K562 (cell line): Measurements from ENCODE around the gene CXCR6. TPM values are rescaled to one million over a fixed set of nuclear protein-coding genes. Genes with fewer than 3 reads are reported as not detected.

ENCODE experiments used
- ATAC-seq: fragments of 200-7000 bp; cut with Tn5 transposase; 3 replicates; pipeline ENCODE4 v1.9.1; 2020; ENCODE audit warnings: moderate library complexity
- BruUV-seq: library from RNA; stranded (reverse); fragments of 400-500 nt; replicated peaks from 2 replicates; lab custom pipeline; 2021; lab: Mats Ljungman, UMichigan
- CTCF ChIA-PET: fragments of 300-600 bp; formaldehyde crosslinking; extraction: SDS; loops from one replicate; lab custom pipeline; 2021; ENCODE audit warnings: low intra/inter-chr PET ratio; lab: Yijun Ruan, JAX
- POLR2A ChIA-PET: fragments of 300-600, 350-650 bp; sonication (Branson Sonifier 250); formaldehyde crosslinking; extraction: SDS; loops from one replicate; lab custom pipeline; 2021; ENCODE audit warnings: antibody characterized with exemption, inconsistent platforms; lab: Yijun Ruan, JAX
- DNase-seq, 4 experiments: peaks; one replicate each; pipeline versions ENCODE4 v3.0.0 to v3.0.0-alpha.2; 2011 to 2018; ENCODE audit warnings: low spot score in 3 of 4, mixed read lengths in 3 of 4; ENCODE audit errors: extremely low read depth in 1 of 4
- FAIRE-seq: peaks from 2 replicates; lab custom pipeline; 2011; peaks lifted over from hg19 to GRCh38; lab: Jason Lieb, UNC
- H2AFZ ChIP-seq: 2 replicates; pipeline ENCODE4 v1.6.0; 2011; ENCODE audit warnings: low read depth, low read length, control low read depth, inconsistent platforms
- H3K27ac ChIP-seq: fragments of 200-600 bp; 3 replicates; pipeline ENCODE4 v1.8.0; 2011; ENCODE audit warnings: low read depth, mild to moderate bottlenecking, control low read depth, inconsistent platforms, low read length, moderate library complexity, mixed read lengths; ENCODE audit errors: extremely low read depth
- H3K27me3 ChIP-seq, 2 experiments: fragments of 300-600 bp in 1 of 2; 2 replicates in 1 of 2; 3 replicates in 1 of 2; pipeline versions ENCODE4 v1.6.0 to v1.8.0; 2011; ENCODE audit warnings: inconsistent platforms in 2 of 2, low read length in 2 of 2, mild to moderate bottlenecking in 1 of 2, mixed read lengths in 1 of 2, moderate library complexity in 1 of 2; ENCODE audit not compliant: control insufficient read depth in 2 of 2, insufficient read depth in 2 of 2
- H3K36me3 ChIP-seq: fragments of 300-600 bp; 3 replicates; pipeline ENCODE4 v1.8.0; 2011; ENCODE audit warnings: mild to moderate bottlenecking, low read length, inconsistent platforms; ENCODE audit not compliant: control insufficient read depth, insufficient read depth
- H3K4me1 ChIP-seq, 2 experiments: fragments of 200-600 bp in 1 of 2; replicated peaks in 1 of 2; 2 replicates in 1 of 2; 3 replicates in 1 of 2; pipeline versions ENCODE4 v1.5.1 to v1.8.0; 2011; ENCODE audit warnings: inconsistent platforms in 2 of 2, low read length in 2 of 2, mild to moderate bottlenecking in 1 of 2, mixed read lengths in 1 of 2, moderate library complexity in 1 of 2; ENCODE audit not compliant: control insufficient read depth in 2 of 2, insufficient read depth in 2 of 2
- H3K4me2 ChIP-seq: 2 replicates; pipeline ENCODE4 v1.6.1; 2011; ENCODE audit warnings: low read length, control low read depth, inconsistent platforms, mixed read lengths; ENCODE audit not compliant: insufficient read depth
- H3K4me3 ChIP-seq: fragments of 200-600 bp; sonication (generic), shearing (Covaris generic); 2 replicates; pipeline ENCODE4 v1.5.1; 2016; ENCODE audit warnings: control low read depth, inconsistent platforms
- H3K79me2 ChIP-seq: fragments of 200-600 bp; 3 replicates; pipeline ENCODE4 v1.8.0; 2011; ENCODE audit warnings: low read length, inconsistent platforms; ENCODE audit not compliant: control insufficient read depth, insufficient read depth
- H3K9ac ChIP-seq, 2 experiments: 2 replicates each; pipeline versions ENCODE4 v1.6.0 to v1.6.1; 2011; ENCODE audit warnings: low read depth in 2 of 2, low read length in 2 of 2, control low read depth in 1 of 2, inconsistent platforms in 1 of 2, mild to moderate bottlenecking in 1 of 2, mixed read lengths in 1 of 2; ENCODE audit not compliant: insufficient read depth in 1 of 2
- H3K9me1 ChIP-seq: one replicate; pipeline ENCODE4 v1.6.0; 2011; ENCODE audit warnings: inconsistent platforms, mild to moderate bottlenecking, low read length, moderate library complexity; ENCODE audit not compliant: control insufficient read depth, insufficient read depth
- H3K9me3 ChIP-seq: replicated peaks from 2 replicates; pipeline ENCODE4 v1.5.1; 2011; ENCODE audit warnings: low read depth, low read length, inconsistent platforms; ENCODE audit not compliant: control insufficient read depth, insufficient read depth
- H4K20me1 ChIP-seq: replicated peaks from 2 replicates; pipeline ENCODE4 v1.6.1; 2011; ENCODE audit warnings: low read length, inconsistent platforms, mixed read lengths; ENCODE audit not compliant: control insufficient read depth, insufficient read depth
- BRF1 ChIP-seq: IDR thresholded peaks from 3 replicates; pipeline ENCODE4 v1.6.1; 2011; ENCODE audit warnings: borderline replicate concordance, mild to moderate bottlenecking; ENCODE audit not compliant: insufficient read length; ENCODE audit errors: extremely low read depth
- CEBPZ ChIP-seq: fragments of 150-350 bp; IDR thresholded peaks from 2 replicates; pipeline ENCODE4 v1.6.1; 2014; ENCODE audit warnings: low read depth, mild to moderate bottlenecking, low read length, borderline replicate concordance
- NBN ChIP-seq: fragments of 450-650 bp; IDR thresholded peaks from 2 replicates; pipeline ENCODE4 v1.6.1; 2016; ENCODE audit warnings: low read depth, mild to moderate bottlenecking
- PHTF2 ChIP-seq: fragments of 250-450 bp; sonication (Bioruptor Pico); IDR thresholded peaks from 2 replicates; pipeline ENCODE4 v1.5.0; 2021; ENCODE audit warnings: mild to moderate bottlenecking
- POLR3G ChIP-seq: IDR thresholded peaks from 2 replicates; pipeline ENCODE4 v1.6.1; 2011; ENCODE audit not compliant: insufficient read length, insufficient replicate concordance; ENCODE audit errors: extremely low read depth
- SPI1 ChIP-seq: IDR thresholded peaks from 2 replicates; pipeline ENCODE4 v1.6.1; 2011; ENCODE audit warnings: low read depth, low read length, control low read depth, borderline replicate concordance
- STAT5B ChIP-seq: fragments of 250-450 bp; sonication (Bioruptor Pico); IDR thresholded peaks from 2 replicates; pipeline ENCODE4 v1.8.0; 2021; ENCODE audit warnings: mild to moderate bottlenecking, inconsistent platforms
- ZBTB12 ChIP-seq: fragments of 250-450 bp; sonication (Bioruptor Pico); IDR thresholded peaks from 2 replicates; pipeline ENCODE4 v1.4.0; 2020
- ZNF79 ChIP-seq: fragments of 250-450 bp; sonication (Bioruptor Pico); IDR thresholded peaks from 2 replicates; pipeline ENCODE4 v1.4.0; 2020; ENCODE audit warnings: low read depth, mild to moderate bottlenecking, moderate library complexity
- WGBS: fragments of 100-300 bp; shearing (Covaris generic); methylation state at CpG from one replicate; pipeline ENCODE4 v1.1.6; 2016; ENCODE audit warnings: low coverage, mixed read lengths; ENCODE audit not compliant: insufficient coverage; ENCODE audit errors: missing lambda C conversion rate; 5-methylcytosine and 5-hydroxymethylcytosine counted together
- in situ Hi-C: fragments of 300-500 bp; cut with MboI; formaldehyde crosslinking; loops from 4 replicates; pipeline ENCODE4 v1.15.0; 2018; ENCODE audit warnings: inconsistent platforms, mixed read lengths
- intact Hi-C: fragments of 100-400 bp; cut with micrococcal nuclease; formaldehyde crosslinking; loops from 2 replicates; pipeline ENCODE4 v1.14.2; 2022
- polyA plus RNA-seq, 8 experiments: library from polyadenylated mRNA; depleted of rRNA in 4 of 8; stranded (reverse) in 5 of 8; unstranded in 3 of 8; fragments of >200 nt; fragmentation: Nextera tagmentation in 2 of 8; fragmentation: Illumina TruSeq in 1 of 8; extraction: Ambion mirVana in 2 of 8; extraction: Trizol in 1 of 8; gene quantifications; 2 replicates each; pipeline versions ENCODE4 v1.2.1 to v1.2.3, GENCODE V29; 2011 to 2014; ENCODE audit warnings: inconsistent platforms in 1 of 8, missing spikeins in 1 of 8
- total RNA-seq, 7 experiments: library from RNA; depleted of rRNA in 6 of 7; stranded (reverse); fragments of >200 nt in 6 of 7; fragmentation: Illumina TruSeq in 2 of 7; extraction: Trizol in 2 of 7; gene quantifications; 2 replicates each; pipeline versions ENCODE4 v1.2.1 to v1.2.3, GENCODE V29; 2011 to 2021; ENCODE audit warnings: low replicate concordance in 1 of 7

The CXCR6 gene
- total and polyA plus RNA-seq, 9 of the 15 experiments (the other 6 are each of a cell fraction or from before 2014, with no cell fraction given) = 0.28 TPM; not detected in 8

DNA sequence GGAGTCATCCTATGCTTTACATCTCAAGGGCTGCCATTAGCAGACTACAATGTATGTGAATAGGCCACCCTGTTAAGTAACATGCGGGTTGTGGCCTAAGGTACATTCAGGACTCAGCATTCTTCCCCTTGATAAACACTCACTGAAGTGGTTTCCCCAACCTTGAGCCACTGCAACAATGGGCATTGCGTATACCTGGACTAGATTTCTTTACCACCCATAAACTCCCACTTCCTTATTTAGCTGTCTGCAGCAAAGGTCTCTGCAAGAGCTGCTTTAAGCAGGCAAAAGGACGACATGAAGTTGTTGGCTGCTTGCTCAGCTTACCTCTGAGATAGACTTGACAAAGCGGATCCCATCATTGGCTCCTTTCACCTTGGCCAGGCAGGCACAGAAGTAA is 36.1 kb downstream of the CXCR6 start:
- intact Hi-C loops = no loop called here
- TF ChIP-seq POLR3G (no peak), PHTF2 (no peak), SPI1 (peak; percentile 34; the same call in 1 of the 2 replicates)
- in situ Hi-C loops = no loop called here
- Histone ChIP-seq H3K27ac (no peak overlapping the region), H3K4me1 (peaks cover 0 to 16% of the 10 kb centered on the region in 2 experiments; a peak in 3 of 5 replicates), H3K79me2 (no peaks in the 10 kb centered on the region), H3K9me3 (no peaks in the 10 kb centered on the region), H3K9me1 (no peaks in the 10 kb centered on the region), H3K9ac (no peak overlapping the region), H3K36me3 (peaks cover 90% of the 10 kb centered on the region), H3K27me3 (no peaks in the 10 kb centered on the region), H4K20me1 (no peaks in the 10 kb centered on the region), H2AFZ (no peak overlapping the region), H3K4me2 (no peak overlapping the region), H3K4me3 (no peak overlapping the region)
- WGBS = 89% methylated on average over 4 of the region's 4 CpGs
- BruUV-seq = no TSS peak
- CTCF ChIA-PET = no interaction called here
- POLR2A ChIA-PET = interaction anchor here (0.6 to 2.8 kb wide), 2 partner anchors 13 to 426 kb away, joined by 3 to 7 read pairs; no protein-coding TSS in a partner anchor
- DNase-seq (no peak), ATAC-seq (no peak), FAIRE-seq (peak; percentile 6)

DNA sequence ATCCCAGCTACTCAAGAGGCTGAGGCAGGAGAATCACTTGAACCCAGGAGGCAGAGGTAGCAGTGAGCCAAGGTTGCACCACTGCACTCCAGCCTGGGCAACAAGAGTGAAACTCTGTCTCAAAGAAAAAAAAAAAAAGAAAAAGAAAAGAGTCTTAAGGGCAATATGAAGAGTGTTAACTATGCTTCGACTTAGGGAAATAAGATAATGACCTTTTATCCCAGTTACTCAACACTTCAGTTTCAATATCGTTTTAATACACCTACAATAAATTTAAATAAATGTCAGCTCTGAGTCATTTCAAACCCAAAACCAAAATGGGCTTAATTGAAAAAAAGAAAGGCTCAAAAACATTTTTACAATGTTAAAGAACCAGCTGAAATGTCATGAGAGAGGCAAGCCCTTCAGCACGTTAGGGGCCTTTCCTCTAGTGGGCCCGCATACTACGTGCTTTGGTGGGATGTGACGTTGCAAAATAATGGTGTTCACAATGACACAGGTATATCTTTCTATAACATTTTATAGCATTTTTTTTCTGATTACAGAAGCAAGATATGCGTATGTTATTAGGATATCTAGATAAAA is 37.1 kb downstream of the CXCR6 start:
- FAIRE-seq = no peak
- Histone ChIP-seq H3K4me2 (no peak overlapping the region), H3K9me3 (no peaks in the 10 kb centered on the region), H3K36me3 (peaks cover 89% of the 10 kb centered on the region), H2AFZ (no peak overlapping the region), H3K9ac (no peak overlapping the region), H3K27ac (no peak overlapping the region), H3K4me3 (no peak overlapping the region), H3K79me2 (no peaks in the 10 kb centered on the region), H4K20me1 (peaks cover 2% of the 10 kb centered on the region; the same call in 1 of the 2 replicates), H3K4me1 (peaks cover 0 to 16% of the 10 kb centered on the region in 2 experiments; a peak in 3 of 5 replicates), H3K27me3 (no peaks in the 10 kb centered on the region), H3K9me1 (no peaks in the 10 kb centered on the region)
- DNase-seq = no peak
- no peak for ATAC-seq
- ChIA-PET CTCF (no interaction called here), POLR2A (interaction anchor here (0.7 to 2.8 kb wide), 4 partner anchors 13 to 26 kb away, joined by 3 to 7 read pairs (median 4); no protein-coding TSS in a partner anchor)
- intact Hi-C loops = no loop called here
- WGBS = 84% methylated on average over 7 of the region's 7 CpGs
- in situ Hi-C loops = no loop called here
- no TSS peak for BruUV-seq
- TF ChIP-seq STAT5B (CRISPR knock-in tag) = no peak
- TF ChIP-seq NBN = no peak
- TF ChIP-seq ZNF79 (CRISPR knock-in tag) = no peak
- no peak for TF ChIP-seq CEBPZ
- no peak for TF ChIP-seq ZBTB12 (CRISPR knock-in tag)
- TF ChIP-seq BRF1 = no peak
